Measurements from ENCODE around the gene CELF3. TPM values are rescaled to one million over a fixed set of nuclear protein-coding genes. Genes with fewer than 3 reads are reported as not detected.
A peak's percentile ranks its signal among the peaks of the same experiment; 100 is the strongest.

Gene CELF3
- total RNA-seq, result not detected in 2 replicates

GRCh38 chr1:151716771-151717631 lies at the start of gene CELF3:
CELF3 (minus strand) TSS chr1:151716803; CDS start chr1:151716020, 783 bp downstream.
- H3K36me3 ChIP-seq (ENCODE audit: control insufficient read depth, insufficient read depth, low read length), result no peaks in the 10 kb centered on the region
- H3K27me3 ChIP-seq (ENCODE audit: control insufficient read depth, insufficient read depth, low read length), result peaks cover 39% of the 10 kb centered on the region
- H3K4me3 ChIP-seq (ENCODE audit: low read depth, low read length), result no peak within 1 kb of the TSS
- FAIRE-seq (no peak), DNase-seq (ENCODE audit: low read depth) (no peak)
- TF ChIP-seq, protein P1, sequence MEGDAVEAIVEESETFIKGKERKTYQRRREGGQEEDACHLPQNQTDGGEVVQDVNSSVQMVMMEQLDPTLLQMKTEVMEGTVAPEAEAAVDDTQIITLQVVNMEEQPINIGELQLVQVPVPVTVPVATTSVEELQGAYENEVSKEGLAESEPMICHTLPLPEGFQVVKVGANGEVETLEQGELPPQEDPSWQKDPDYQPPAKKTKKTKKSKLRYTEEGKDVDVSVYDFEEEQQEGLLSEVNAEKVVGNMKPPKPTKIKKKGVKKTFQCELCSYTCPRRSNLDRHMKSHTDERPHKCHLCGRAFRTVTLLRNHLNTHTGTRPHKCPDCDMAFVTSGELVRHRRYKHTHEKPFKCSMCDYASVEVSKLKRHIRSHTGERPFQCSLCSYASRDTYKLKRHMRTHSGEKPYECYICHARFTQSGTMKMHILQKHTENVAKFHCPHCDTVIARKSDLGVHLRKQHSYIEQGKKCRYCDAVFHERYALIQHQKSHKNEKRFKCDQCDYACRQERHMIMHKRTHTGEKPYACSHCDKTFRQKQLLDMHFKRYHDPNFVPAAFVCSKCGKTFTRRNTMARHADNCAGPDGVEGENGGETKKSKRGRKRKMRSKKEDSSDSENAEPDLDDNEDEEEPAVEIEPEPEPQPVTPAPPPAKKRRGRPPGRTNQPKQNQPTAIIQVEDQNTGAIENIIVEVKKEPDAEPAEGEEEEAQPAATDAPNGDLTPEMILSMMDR (IDR thresholded peaks at IDR 0.05; ENCODE audit: insufficient read depth, low read length, severe bottlenecking), result no peak

DNA sequence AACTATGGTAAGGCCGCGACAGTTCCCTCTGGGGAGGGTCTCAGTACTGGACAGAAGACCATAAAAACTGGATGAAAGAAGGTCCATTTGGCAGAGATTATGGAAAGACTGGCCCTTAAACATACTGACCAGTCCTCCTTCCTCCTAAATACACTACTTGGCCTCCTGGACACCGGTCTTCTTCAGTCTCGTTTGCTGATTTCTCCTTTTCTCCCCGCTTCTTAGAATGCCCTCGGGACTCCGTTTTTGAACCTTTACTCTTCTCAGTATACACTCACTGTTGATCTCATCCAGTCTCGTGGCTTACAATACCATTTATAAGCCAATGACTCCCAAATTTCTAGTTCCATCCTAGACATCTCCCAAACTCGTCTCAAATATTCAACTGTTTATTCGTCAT lies 47.4 kb upstream of the CELF3 start:
- Histone ChIP-seq H3K4me3 (ENCODE audit: low read depth, low read length) (peak overlapping the region; percentile 70), H3K36me3 (ENCODE audit: control insufficient read depth, insufficient read depth, low read length) (peaks cover 6% of the 10 kb centered on the region), H3K27me3 (ENCODE audit: control insufficient read depth, insufficient read depth, low read length) (no peaks in the 10 kb centered on the region)
- DNase-seq (ENCODE audit: low read depth), result no peak
- FAIRE-seq, result no peak
- TF ChIP-seq, protein P1 (IDR thresholded peaks at IDR 0.05; ENCODE audit: insufficient read depth, low read length, severe bottlenecking), result no peak

DNA sequence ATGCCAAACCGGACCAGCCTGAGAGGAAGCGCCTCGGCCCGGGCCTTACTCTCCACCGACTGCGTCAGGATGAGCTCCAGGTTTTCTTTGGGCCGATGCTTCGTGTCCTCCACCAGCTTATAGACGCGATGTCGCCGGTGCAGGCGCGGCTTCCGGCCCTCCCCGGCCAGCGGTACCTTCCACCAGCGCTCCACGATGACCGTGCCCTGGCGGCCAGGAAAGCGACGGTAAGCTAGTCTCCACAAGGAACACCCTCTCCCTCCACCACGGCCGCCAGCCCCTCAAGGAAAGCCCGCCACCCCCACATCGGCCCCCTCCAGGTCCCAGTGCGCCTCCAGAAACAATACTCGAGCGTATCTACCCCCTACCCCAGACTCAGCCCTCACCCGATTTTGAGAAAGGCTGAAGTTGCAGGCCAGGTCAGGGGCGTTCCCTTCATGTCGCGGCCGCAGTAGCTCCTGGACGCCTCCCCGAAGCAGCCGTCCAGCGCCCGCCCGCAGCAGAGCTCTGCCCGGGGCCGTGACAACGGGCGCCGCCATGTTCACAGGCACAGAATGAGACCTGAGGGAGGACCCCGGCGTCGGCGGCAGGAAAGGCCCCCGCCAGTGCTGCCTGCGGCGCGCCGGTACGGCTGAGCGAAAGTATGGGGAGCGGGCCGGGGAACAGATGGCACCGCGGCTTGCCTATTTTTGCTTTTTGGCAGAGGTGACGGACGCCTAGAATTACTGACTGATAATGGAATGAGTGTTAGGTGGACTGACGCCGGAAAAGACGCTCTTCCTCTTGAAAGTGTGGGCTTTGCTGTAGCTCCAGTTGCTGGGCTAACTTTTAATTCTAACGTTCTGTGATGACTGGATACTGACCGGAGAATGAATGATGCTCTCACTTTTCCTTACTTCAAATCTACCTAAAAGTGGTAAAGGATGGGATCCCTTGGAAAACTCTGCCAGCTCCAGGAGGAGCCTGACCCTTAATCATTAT lies 46.6 kb upstream of the CELF3 start, which contains the start of gene MRPL9:
Gene MRPL9, minus strand, starts transcription at position 556 of the 981 bp plus-strand sequence. Its CDS starts 17 bp downstream, at position 539.
- FAIRE-seq, result no peak

DNA sequence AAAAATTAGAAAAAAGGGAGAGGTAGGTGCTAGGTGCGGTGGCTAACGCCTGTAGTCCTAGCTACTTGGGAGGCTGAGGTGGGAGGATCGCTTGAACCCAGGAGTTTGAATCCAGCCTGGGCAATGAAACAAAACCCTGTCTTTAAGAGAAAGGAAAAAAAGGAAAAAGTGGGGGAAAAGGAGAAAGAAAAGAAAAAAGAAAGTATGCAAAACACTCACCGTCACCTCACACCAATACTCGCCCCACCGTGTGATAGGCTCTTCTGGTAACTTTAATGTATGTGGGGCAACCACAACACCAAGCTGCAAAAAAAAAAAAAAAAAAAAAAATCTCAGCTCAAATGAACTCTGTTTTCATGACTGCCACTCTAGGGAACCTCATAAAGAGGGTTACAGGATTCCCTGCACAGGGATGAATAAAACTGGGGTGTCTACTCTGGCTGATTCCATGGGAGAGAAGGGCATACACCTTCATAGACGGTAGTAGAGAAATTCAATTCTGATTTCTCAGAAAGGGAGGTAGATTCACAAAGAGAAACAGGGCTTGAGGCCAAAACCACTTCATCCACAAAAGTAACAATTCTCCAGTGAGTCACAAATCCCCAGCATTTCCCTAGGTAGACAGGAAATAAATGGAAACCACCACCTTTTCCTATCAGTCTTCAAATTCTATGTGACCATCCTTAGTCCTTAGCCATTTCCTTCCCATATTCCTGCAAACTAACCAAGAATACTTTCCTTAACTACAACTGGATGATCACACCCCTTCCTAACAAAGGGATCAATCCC lies 44.2 kb upstream of the CELF3 start:
- TF ChIP-seq, protein P1 (IDR thresholded peaks at IDR 0.05; ENCODE audit: insufficient read depth, low read length, severe bottlenecking), result no peak
- FAIRE-seq (no peak), DNase-seq (ENCODE audit: low read depth) (peak; percentile 52)
- Histone ChIP-seq H3K27me3 (ENCODE audit: control insufficient read depth, insufficient read depth, low read length) (no peaks in the 10 kb centered on the region), H3K36me3 (ENCODE audit: control insufficient read depth, insufficient read depth, low read length) (peaks cover 6% of the 10 kb centered on the region), H3K4me3 (ENCODE audit: low read depth, low read length) (no peak overlapping the region)

More for the DNA sequence above, 46.6 kb upstream of the CELF3 start, which contains the start of gene MRPL9:
- TF ChIP-seq, protein P1 (IDR thresholded peaks at IDR 0.05; ENCODE audit: insufficient read depth, low read length, severe bottlenecking), result no peak
- Histone ChIP-seq H3K36me3 (ENCODE audit: control insufficient read depth, insufficient read depth, low read length) (peaks cover 6% of the 10 kb centered on the region), H3K27me3 (ENCODE audit: control insufficient read depth, insufficient read depth, low read length) (no peaks in the 10 kb centered on the region), H3K4me3 (ENCODE audit: low read depth, low read length) (peak within 1 kb of the TSS; percentile 70)
- peak; percentile 48 for DNase-seq (ENCODE audit: low read depth)

- Histone ChIP-seq H3K27me3 (ENCODE audit: control insufficient read depth, insufficient read depth, low read length) (no peaks in the 10 kb centered on the region), H3K36me3 (ENCODE audit: control insufficient read depth, insufficient read depth, low read length) (peaks cover 6% of the 10 kb centered on the region), H3K4me3 (ENCODE audit: low read depth, low read length) (no peak overlapping the region)
- peak; percentile 59 for DNase-seq (ENCODE audit: low read depth)
- TF ChIP-seq, protein P1 (IDR thresholded peaks at IDR 0.05; ENCODE audit: insufficient read depth, low read length, severe bottlenecking), result no peak
- no peak for FAIRE-seq
Observed at GRCh38 chr1:151759241-151759640, 42.6 kb upstream of the CELF3 start.
